IPS DF 4.7 (cell line): ENCODE results near the gene TOMM5.
"Not testable (repeated sequence)": the region's sequence is repeated elsewhere in the genome, so short reads cannot be mapped to it uniquely, and the experiment has no call there.

Source experiments
- DNase-seq: peaks from one replicate; pipeline ENCODE4 v3.0.0-alpha.2; 2013; ENCODE audit warnings: low spot score; ENCODE audit errors: extremely low read depth

Gene TOMM5

DNA sequence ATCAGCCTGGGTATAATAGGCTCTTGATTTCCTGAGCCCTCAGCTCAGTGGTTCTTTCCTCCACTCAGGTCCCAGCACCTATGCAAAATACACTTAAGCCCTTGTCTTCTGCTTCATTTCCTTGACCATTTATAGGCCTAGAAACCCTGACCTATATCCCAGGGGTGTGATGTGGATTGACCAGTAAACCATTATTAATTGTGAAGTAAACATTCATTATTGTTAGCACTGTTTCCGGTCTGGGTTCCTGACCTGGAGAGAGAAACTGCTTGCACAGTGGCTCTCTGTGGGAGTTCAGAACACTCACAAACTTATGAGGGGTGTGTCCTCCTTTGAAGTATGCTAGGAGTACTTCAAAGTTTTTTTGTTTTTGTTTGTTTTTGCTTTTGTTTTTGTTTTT is 19.6 kb upstream of the TOMM5 start:
- DNase-seq, result no peak

- no peak for DNase-seq
Observed at GRCh38 chr9:37611014-37611413, 18.6 kb upstream of the TOMM5 start.

- no peak for DNase-seq
Observed at GRCh38 chr9:37609735-37610397, 17.5 kb upstream of the TOMM5 start.

DNA sequence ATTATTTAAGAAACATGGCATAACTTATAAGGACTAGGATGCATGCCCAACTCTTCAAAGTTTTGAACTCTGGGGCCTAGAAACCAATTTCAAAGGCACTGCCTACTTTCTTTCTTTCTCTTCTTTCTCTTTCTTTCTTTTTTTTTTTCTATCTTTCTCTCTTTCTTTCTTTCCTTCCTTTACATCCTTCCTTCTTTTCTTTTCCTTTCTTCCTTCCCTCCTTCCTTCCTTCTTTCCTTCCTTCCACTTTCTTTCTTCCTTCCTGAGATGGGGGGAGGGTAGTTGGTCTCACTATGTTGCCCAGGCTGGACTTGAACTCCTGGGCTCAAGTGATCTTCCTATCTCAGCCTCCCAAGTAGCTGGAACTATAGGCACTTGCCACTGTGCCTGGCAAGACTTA is 15.9 kb upstream of the TOMM5 start:
- DNase-seq, result no peak

GRCh38 chr9:37604296-37604695 is 11.9 kb upstream of the TOMM5 start:
- no peak for DNase-seq

DNA sequence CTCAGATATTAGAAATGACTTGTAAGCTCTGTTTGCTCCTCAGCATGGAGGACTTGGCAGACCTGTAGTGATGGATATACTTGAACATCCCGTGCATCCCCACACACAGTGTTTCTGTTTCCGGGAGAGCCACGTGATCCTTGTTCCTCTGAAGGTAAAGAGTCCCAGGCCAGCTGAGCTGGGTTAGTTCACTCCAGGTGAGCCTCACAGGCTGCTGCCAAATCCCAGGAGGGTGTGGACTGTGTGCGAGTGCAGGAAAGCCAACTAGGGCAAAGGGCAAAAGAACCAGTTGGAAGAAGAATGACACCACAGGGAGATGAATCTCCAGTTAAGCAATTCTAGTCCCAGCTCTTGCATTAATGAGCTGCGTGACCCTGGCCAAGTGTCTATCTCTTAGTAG is 10.4 kb upstream of the TOMM5 start:
- DNase-seq, result no peak

DNA sequence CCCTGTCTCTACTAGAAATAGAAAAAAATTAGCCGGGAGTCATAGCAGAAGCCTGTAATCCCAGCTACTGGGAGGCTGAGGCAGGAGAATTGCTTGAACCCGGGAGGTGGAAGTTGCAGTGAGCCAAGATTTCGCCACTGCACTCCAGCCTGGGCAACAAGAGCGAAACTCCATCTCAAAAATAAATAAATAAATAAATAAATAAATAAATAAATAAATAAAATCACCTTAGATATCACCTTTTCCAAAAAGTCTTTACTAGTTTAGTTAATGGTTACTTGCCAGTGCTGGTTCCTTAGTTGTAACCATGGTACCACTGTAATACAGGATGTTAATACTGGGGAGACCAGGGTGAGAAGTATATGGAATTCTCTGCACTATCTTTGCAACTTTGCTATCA is 9.7 kb upstream of the TOMM5 start:
- DNase-seq, result not testable (repeated sequence)

- no peak for DNase-seq
Observed at GRCh38 chr9:37596504-37596903, 4.1 kb upstream of the TOMM5 start.

DNA sequence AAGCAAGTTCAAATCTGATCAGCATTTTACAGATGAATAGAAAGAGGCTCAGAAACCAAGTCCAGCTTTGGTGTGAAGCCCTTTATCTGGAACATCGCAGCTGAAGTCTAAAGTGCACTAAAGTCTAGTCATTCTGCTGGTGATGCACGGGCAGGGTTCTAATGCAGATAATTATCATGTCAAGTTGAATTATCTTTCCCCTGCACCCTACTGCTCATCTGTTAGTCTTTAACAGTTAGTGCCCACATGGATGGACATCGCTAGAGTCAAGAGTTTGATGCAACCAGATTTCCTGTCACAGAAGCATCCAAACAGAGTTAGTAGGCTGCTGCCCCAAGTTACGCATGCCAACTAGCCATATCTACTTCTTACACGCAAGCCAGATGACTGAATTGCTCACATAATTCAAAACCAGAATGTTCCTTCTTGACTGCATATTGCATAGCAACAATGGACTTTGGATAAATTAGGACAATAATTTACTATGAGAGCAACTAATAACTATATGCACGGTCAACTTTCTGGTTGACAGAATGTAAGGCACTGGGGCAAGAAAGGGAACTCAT is 1.6 kb upstream of the TOMM5 start:
- DNase-seq, result no peak

GRCh38 chr9:37587521-37587920 is 4.9 kb downstream of the TOMM5 start:
- no peak for DNase-seq

GRCh38 chr9:37583522-37584121 is 8.8 kb downstream of the TOMM5 start:
- no peak for DNase-seq

GRCh38 chr9:37582548-37583157 is 9.7 kb downstream of the TOMM5 start:
- DNase-seq, result no peak

- DNase-seq, result no peak
Observed at GRCh38 chr9:37575921-37576721, 16.3 kb downstream of the TOMM5 start, which contains the start of gene FBXO10. FBXO10 (minus strand) TSS chr9:37576380; CDS start chr9:37541768, 34,612 bp downstream.

GRCh38 chr9:37575511-37575914 is 16.9 kb downstream of the TOMM5 start:
- no peak for DNase-seq

DNA sequence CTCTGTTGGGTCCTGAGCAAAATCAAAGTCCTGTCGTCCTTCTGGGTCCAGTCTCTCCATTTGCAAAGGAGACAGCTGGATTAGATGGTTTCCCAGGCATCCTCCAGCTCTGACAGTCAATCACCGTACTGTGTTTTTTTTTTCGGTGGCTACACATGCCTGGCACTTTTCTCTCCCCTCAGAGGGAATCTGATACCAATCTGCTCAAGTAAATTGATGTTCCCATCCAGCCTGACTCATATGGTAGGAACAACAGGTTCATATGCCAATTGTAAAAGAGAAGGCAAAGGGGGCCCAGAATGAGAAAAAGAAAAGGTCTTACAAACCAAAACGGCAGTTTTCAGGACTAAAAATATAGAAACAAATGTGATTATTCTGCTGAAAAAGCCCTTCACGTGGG is 17.4 kb downstream of the TOMM5 start:
- DNase-seq, result no peak

- no peak for DNase-seq
Observed at GRCh38 chr9:37574241-37574721, 18.1 kb downstream of the TOMM5 start.

DNA sequence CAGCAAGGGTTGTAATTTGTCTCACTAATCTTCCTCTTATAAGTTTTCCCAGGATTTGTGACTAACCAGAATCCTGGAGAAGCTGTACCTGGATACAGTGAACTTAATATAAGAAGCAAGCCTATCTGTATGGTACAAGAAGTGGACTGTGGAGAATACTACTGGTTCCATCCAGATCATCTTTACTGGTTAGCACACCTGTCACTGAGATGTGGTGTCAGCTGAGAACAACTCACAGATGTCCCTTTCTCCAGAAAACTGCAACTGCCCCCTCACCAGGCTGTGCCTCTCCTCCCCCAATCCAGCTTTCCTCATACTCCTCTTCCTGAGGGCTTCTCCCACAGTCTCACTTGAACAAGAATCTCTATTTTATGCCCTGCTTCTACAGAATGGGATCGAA is 21.1 kb downstream of the TOMM5 start:
- DNase-seq, result no peak

DNA sequence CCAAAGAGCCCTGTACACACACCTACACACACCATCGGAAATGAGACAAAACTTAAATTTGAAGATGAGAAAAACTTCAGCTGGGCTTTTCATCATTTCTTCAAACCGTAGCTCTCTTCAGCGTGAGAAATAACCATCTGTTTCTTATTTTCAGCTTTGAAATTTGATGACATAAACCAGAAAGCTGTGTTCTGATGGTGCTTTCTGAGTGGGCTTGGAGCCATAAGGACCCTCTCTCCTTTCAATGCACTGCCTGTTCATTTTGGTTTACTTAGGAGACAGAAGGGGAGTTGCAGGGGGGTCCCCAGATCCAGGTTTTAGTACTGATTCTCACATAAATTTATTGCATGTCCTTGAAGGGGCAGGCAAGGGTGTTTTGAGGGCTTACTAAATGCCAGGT is 25.7 kb downstream of the TOMM5 start:
- no peak for DNase-seq

GRCh38 chr9:37565661-37566618 is 26.5 kb downstream of the TOMM5 start:
- DNase-seq, result no peak

GRCh38 chr9:37564916-37565315 is 27.5 kb downstream of the TOMM5 start:
- DNase-seq, result no peak
